Measurements from ENCODE around the gene TBL1Y.
"Not testable (repeated sequence)": the region's sequence is repeated elsewhere in the genome, so short reads cannot be mapped to it uniquely, and the experiment has no call there.

TBL1Y gene

GRCh38 chrY:7078725-7079124 is 168.2 kb downstream of the TBL1Y start:
- H3K4me3 Mint-ChIP-seq: no peak overlapping the region
- H3K4me1 Mint-ChIP-seq: no peaks in the 10 kb centered on the region
- no peaks in the 10 kb centered on the region for H3K27me3 Mint-ChIP-seq (ENCODE audit: low read depth)
- H3K9me3 Mint-ChIP-seq: no peaks in the 10 kb centered on the region
- H3K36me3 Mint-ChIP-seq (ENCODE audit: low read depth): no peaks in the 10 kb centered on the region
- TF ChIP-seq CTCF (IDR thresholded peaks at IDR 0.05; ENCODE audit: unreplicated experiment in 3 of 3): no peak
- no peak overlapping the region for H3K27ac Mint-ChIP-seq

- H3K27me3 Mint-ChIP-seq (ENCODE audit: low read depth); H3K4me1 Mint-ChIP-seq; H3K4me3 Mint-ChIP-seq; H3K27ac Mint-ChIP-seq; H3K36me3 Mint-ChIP-seq (ENCODE audit: low read depth); H3K9me3 Mint-ChIP-seq: not testable (repeated sequence)
Measured at GRCh38 chrY:7080548-7080947, 170.1 kb downstream of the TBL1Y start.

GRCh38 chrY:7085606-7086005 is 175.1 kb downstream of the TBL1Y start:
- Mint-ChIP-seq H3K27ac (no peak overlapping the region), H3K27me3 (ENCODE audit: low read depth) (no peaks in the 10 kb centered on the region), H3K4me1 (no peaks in the 10 kb centered on the region), H3K4me3 (no peak overlapping the region), H3K36me3 (ENCODE audit: low read depth) (no peaks in the 10 kb centered on the region), H3K9me3 (no peaks in the 10 kb centered on the region)
- TF ChIP-seq CTCF (IDR thresholded peaks at IDR 0.05; ENCODE audit: unreplicated experiment in 3 of 3): no peak

DNA sequence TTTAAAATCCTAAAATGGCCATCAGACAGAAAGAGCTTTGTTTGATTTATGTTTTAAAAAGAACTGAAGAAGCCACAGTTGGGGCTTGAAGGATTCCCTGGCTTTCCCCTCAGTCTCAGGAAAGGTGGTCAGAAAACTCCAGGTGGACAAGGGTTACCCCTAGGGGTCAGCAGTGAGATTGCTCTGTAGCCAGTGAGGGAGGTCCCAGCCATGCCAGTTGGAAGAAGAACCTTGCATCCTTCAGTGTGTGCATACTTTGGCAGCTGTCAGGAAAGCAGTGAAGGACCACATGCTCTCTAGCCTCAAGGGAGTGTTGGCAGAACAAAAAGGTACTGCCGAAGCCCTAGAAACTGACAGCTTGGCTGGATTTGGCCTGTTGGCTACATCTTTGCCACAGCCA is 182.3 kb downstream of the TBL1Y start:
- Mint-ChIP-seq H3K27me3 (ENCODE audit: low read depth) (no peaks in the 10 kb centered on the region), H3K27ac (no peak overlapping the region), H3K36me3 (ENCODE audit: low read depth) (no peaks in the 10 kb centered on the region), H3K4me3 (no peak overlapping the region), H3K9me3 (no peaks in the 10 kb centered on the region), H3K4me1 (no peaks in the 10 kb centered on the region)
- no peak for TF ChIP-seq CTCF (IDR thresholded peaks at IDR 0.05; ENCODE audit: unreplicated experiment in 3 of 3)

DNA sequence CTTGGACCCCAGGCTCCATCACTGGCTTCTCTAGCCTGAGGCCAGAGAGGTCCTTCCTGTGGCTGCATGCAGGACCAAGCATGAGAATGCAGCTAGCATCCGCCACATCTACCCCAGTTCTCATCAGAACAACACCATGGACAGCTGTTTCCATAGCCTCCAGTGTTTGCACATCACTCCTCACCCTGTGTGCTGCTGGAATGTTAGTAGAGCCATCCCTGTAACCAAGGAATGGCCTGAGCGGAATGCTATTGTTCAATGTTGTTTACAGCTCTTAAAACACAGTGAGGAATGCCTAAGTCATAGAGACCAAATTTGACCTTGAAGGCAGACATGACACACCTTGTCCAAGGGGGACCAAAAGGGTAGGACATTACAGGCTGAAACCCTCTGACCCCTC is 183.9 kb downstream of the TBL1Y start:
- Mint-ChIP-seq H3K9me3 (no peaks in the 10 kb centered on the region), H3K27me3 (ENCODE audit: low read depth) (no peaks in the 10 kb centered on the region), H3K4me3 (no peak overlapping the region), H3K27ac (no peak overlapping the region), H3K36me3 (ENCODE audit: low read depth) (no peaks in the 10 kb centered on the region), H3K4me1 (no peaks in the 10 kb centered on the region)
- TF ChIP-seq CTCF (IDR thresholded peaks at IDR 0.05; ENCODE audit: unreplicated experiment in 3 of 3): no peak

DNA sequence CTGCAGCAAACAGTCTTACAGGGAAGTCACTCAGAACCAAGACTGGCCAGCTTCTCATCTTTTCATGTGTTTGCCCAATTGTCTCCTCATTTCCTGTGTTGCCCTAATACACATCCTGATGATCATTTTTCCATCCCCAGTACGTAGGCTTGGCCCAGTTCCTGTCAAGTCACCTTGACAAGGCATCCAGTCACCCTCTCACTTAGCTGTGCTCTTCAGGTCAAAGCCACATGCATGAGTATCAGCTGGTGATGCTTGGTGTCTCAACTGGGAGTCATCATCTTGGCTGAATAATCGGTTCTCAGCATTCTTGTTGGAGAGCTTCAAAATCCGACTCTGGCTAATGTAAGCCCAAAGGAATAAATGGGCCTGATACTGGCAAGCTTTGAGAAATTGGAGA is 186.5 kb downstream of the TBL1Y start:
- Mint-ChIP-seq H3K9me3 (no peaks in the 10 kb centered on the region), H3K4me3 (no peak overlapping the region), H3K27ac (no peak overlapping the region), H3K27me3 (ENCODE audit: low read depth) (no peaks in the 10 kb centered on the region), H3K4me1 (no peaks in the 10 kb centered on the region), H3K36me3 (ENCODE audit: low read depth) (no peaks in the 10 kb centered on the region)
- no peak for TF ChIP-seq CTCF (IDR thresholded peaks at IDR 0.05; ENCODE audit: unreplicated experiment in 3 of 3)

GRCh38 chrY:7099742-7100141 is 189.2 kb downstream of the TBL1Y start:
- no peak overlapping the region for H3K27ac Mint-ChIP-seq
- no peak for TF ChIP-seq CTCF (IDR thresholded peaks at IDR 0.05; ENCODE audit: unreplicated experiment in 3 of 3)
- H3K4me1 Mint-ChIP-seq: no peaks in the 10 kb centered on the region
- H3K36me3 Mint-ChIP-seq (ENCODE audit: low read depth): no peaks in the 10 kb centered on the region
- no peaks in the 10 kb centered on the region for H3K9me3 Mint-ChIP-seq
- no peaks in the 10 kb centered on the region for H3K27me3 Mint-ChIP-seq (ENCODE audit: low read depth)
- H3K4me3 Mint-ChIP-seq: no peak overlapping the region
